Ramos (cell line): ENCODE results near the gene DNAJC21.
"Not testable (repeated sequence)": the region's sequence is repeated elsewhere in the genome, so short reads cannot be mapped to it uniquely, and the experiment has no call there.

Experiments used
- in situ Hi-C: fragments of 300-500 bp; cut with MboI; formaldehyde crosslinking; loops from one replicate; pipeline ENCODE4 v1.14.3; 2022; ENCODE audit warnings: low sequenced_read_pairs; ENCODE audit not compliant: unreplicated experiment

The DNAJC21 gene

DNA sequence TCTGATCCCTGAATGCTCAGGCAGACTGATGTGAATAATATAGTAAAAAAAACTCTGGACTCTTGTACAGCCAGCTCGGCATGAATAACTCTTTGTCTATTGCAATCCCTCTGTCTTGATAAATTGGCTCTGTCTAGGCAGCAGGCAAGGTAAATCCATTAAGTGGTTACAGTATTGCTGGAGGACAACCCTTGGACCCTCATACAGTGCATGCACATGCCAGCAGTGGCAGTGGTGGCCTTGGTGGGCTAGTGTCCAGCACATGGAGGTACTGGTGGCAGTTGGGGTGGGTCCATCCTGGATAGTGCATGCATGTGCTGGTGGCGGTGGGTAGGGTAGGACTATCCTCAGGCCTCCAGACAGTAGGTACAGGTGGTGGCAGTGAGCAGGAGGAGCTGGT, 38.9 kb downstream of the DNAJC21 start:
- in situ Hi-C loops: no loop called here

- in situ Hi-C loops: no loop called here
These were observed 41.2 kb downstream of the DNAJC21 start for GRCh38 chr5:34970552-34970951.

DNA sequence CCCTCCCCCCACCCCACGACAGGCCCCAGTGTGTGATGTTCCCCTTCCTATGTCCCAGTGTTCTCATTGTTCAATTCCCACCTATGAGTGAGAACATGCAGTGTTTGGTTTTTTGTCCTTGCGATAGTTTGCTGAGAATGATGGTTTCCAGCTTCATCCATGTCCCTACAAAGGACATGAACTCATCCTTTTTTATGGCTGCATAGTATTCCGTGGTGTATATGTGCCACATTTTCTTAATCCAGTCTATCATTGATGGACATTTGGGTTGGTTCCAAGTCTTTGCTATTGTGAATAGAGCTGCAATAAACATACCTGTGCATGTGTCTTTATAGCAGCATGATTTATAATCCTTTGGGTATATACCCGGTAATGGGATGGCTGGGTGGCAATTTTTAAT, 42.3 kb downstream of the DNAJC21 start:
- in situ Hi-C loops: not testable (repeated sequence)

DNA sequence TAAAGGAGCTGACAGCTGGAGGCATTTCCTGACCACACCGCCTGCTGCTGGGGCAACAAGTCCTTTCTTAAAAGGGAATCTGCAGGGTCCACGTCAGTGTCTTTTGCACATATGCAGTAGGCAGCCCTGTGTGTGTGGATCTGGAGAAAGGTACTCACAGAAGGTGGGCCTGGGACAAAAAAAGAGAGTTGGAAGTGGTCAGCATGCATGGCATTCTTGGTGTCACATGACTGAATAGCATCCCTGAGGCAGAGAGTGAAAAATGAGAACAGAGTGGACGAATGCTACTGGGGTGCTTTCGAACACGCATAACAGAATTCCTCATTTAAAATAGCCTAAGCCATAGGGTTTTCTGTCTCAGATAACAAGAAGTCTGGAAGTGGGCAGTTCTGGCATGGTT, 47.0 kb downstream of the DNAJC21 start:
- in situ Hi-C loops: no loop called here

GRCh38 chr5:34977934-34978613, 48.7 kb downstream of the DNAJC21 start:
- in situ Hi-C loops: no loop called here

- in situ Hi-C loops: no loop called here
These were observed 49.3 kb downstream of the DNAJC21 start for GRCh38 chr5:34978681-34979080.

GRCh38 chr5:34982823-34983222, 53.5 kb downstream of the DNAJC21 start:
- in situ Hi-C loops: no loop called here

DNA sequence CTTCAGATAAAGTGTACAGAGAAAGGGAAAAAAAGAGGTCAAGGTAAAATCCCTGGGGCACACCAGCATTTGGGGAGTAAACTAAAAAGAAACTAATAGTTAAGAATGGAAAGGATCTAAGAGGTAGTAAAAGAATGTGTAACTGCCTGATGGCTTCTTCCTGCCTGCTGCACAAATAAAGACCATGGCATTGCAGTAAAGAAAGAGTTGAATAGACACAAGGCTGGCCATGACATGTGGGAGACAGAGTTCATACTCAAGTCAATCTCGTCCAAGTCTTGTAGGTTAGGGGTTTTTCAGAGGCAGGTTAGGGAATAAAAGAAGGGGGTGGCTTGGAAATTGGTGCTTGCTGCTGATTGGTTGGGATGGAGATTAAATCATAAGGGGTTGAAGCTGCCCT, 57.6 kb downstream of the DNAJC21 start:
- in situ Hi-C loops: no loop called here

DNA sequence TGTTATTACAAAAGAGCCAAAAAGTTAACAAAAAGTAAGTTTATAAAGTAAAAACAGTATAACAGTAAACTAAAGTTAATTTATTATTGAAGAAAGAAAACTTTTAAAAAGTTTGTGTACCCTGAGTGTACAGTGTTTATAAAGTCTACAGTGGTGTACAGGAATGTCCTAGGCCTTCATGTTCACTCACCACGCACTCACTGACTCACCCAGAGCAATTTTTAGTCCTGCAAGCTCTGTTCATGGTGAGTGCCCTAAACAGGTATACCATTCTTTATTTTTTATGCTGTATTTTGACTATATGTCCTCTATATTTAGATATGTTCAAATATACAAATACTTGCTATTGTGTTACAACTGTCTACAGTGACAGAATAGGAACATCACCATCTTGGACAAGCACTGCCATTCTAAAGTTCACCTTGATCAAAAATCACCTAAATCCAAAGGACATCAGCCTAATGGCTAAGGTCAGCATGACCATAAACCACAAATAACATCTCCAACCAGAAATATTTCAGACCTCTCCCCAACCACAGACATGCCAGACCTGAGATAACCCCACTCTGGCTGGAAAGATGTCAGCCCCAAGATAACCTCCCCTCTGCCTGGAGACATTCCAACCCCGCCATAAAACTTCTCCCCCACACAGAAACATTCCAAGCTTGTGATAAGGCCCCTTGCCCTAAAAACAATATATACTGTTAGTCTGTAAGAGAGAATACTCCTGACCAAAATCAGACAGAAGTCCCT, 62.3 kb downstream of the DNAJC21 start:
- in situ Hi-C loops: no loop called here

- in situ Hi-C loops: no loop called here
These were observed 64.6 kb downstream of the DNAJC21 start for GRCh38 chr5:34993951-34994350.

DNA sequence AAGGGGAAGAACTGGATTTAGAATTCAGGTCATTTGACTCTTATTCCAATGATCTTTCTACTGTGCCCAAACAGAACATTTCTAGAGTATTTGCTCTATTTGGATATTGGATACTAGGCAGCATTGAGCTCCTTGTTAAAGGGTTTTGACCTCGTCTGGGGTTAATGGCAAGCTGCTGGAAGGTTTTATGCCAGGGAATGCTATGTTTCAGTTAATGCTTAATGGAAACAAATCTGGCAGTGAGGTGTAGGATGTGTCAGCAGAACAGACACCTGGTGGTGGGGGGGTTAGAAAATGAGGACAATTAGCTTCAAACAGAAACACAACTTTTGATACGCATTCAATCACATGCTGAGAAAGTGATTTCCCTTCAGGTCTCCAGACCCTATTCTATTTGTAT, 66.9 kb downstream of the DNAJC21 start:
- in situ Hi-C loops: no loop called here

- in situ Hi-C loops: no loop called here
These were observed 68.9 kb downstream of the DNAJC21 start for GRCh38 chr5:34998058-34998789.

GRCh38 chr5:35001842-35002241, 72.5 kb downstream of the DNAJC21 start:
- in situ Hi-C loops: loop anchor here (25.0 kb wide), 1 partner anchor 515 kb away; no protein-coding TSS in a partner anchor

DNA sequence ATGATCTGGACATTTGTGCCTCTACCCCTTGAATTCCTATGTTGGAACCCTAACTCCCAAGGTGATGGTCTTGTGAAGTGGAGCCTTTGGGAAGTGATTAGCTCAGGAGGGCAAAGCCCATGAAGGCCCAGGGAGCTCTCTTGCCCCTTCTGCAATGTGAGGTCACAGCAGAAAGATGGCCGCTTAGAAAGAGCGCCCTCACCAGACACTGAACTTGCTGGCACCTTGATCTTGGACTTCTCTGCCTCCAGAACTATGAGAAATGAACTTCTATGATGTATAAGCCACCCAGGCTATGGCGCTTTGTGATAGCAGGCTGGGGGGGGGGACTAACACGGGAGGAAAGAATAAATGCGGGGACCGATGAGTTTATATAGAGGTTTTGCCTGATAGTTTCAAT, 73.1 kb downstream of the DNAJC21 start:
- in situ Hi-C loops: loop anchor here (25.0 kb wide), 1 partner anchor 515 kb away; no protein-coding TSS in a partner anchor

DNA sequence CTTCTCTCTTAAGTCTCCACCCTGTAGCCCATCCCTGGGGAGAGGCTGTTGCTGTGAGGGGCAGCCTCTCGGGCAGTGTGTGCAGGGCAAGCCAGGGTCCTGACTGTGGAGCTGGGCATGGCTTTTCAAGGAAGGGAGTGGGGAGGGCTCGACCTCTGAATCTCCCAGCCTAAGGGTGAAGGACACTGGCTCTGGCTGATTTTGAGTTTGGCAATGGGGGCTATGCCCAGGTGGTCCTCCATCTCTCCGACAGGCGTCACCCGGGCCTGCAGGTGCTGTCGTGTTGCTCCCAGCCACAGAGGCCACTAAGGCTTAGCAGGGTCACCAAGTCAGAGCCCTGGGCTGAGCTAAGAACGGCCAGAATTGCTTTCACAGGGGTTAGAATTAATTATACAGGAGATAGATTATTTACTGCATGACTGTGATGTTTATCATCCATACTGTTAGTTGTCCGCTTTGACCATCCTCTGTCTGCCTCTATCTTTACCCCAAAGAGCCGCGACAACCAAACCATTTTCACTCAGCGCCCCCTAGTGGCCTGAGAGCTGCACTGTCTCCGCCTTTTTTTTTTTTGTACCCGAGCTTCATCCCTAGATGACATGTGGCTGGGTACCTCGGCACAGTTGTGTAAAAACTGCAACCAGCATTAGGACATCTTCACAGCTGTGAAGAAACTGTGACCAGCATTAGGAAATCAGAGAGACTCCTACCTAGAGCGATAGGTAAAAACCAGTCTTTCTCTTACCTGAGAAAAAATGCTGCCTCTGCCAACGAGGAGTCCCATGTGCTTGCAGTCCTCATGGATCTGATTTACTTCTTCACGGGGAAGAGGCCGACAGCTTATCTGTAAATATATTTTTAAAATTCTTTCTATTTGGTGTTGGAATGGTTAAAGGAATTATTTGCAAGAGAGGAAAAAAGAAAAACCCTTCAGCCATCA, 73.9 kb downstream of the DNAJC21 start:
- in situ Hi-C loops: loop anchor here (25.0 kb wide), 1 partner anchor 516 kb away; no protein-coding TSS in a partner anchor

DNA sequence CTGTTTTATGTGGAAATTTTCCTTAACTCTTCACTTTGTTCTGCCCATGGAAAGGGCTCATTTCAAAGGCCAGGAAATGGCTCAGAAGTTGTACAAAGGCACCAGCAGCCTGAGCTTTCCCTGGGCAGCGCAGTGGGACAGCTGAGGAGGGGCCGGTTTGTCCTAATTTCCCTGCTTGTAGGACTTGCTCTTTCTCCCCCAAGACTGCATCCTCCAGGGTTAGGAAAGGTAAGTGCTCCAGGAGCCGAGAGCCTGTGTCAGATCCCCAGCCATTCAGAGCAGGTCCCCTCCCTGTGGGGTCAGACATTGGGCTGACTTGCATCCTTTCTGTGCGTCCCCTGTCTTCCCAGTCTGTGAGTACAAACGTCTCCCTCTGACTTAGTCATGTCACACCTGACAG, 74.8 kb downstream of the DNAJC21 start:
- in situ Hi-C loops: loop anchor here (25.0 kb wide), 1 partner anchor 517 kb away; no protein-coding TSS in a partner anchor

- in situ Hi-C loops: loop anchor here (25.0 kb wide), 1 partner anchor 517 kb away; no protein-coding TSS in a partner anchor
These were observed 75.4 kb downstream of the DNAJC21 start for GRCh38 chr5:35004771-35005170.
